HG02798 (cell line): ENCODE measurements around the gene TYW1B.
"Not testable (repeated sequence)": the region's sequence is repeated elsewhere in the genome, so short reads cannot be mapped to it uniquely, and the experiment has no call there.

Experiments used
- ATAC-seq: cut with Tn5 transposase; IDR thresholded peaks from one replicate; pipeline ENCODE4 v1.9.1; 2021; ENCODE audit warnings: mild to moderate bottlenecking; ENCODE audit not compliant: unreplicated experiment, poor library complexity

TYW1B gene

GRCh38 chr7:72817661-72818060, 10.3 kb downstream of the TYW1B start:
- not testable (repeated sequence) for ATAC-seq

GRCh38 chr7:72816370-72817157, 11.4 kb downstream of the TYW1B start:
- ATAC-seq = not testable (repeated sequence)

DNA sequence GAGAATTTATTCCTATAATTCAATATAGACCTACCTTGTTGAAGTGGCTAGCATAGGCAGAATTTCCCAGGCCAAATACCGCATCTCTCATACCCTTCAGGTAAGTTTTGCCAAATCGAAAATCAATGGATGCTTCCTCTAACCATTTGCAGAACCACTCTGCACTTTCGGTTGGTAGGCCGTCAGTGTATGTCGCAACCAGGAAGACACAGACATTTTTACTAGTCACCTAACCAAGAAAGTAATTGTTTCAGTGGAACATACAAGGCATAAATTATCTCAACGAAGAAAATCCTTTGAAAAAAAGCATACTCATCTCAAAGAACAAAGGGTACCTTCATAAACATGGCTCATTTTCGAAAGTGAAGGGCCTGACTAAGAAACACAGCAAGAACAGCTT, 17.6 kb downstream of the TYW1B start:
- ATAC-seq = not testable (repeated sequence)

DNA sequence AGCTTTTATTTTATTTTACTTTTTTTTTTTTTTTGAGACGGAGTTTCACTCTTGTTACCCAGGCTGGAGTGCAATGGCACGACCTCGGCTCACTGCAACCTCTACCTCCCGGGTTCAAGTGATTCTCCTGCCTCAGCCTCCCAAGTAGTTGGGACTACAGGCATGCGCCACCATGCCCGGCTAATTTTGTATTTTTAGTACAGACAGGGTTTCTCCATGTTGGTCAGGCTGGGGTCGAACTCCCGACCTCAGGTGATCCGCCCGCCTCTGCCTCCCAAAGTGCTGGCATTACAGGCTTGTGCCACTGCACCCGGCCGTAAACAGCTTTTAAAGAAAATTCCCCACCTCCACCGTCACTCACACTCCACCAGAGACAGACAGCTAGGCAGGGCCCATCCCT, 19.5 kb downstream of the TYW1B start:
- not testable (repeated sequence) for ATAC-seq

GRCh38 chr7:72806851-72807250, 21.1 kb downstream of the TYW1B start:
- not testable (repeated sequence) for ATAC-seq

- no peak for ATAC-seq
Observed at GRCh38 chr7:72805526-72806494, 22.2 kb downstream of the TYW1B start.

GRCh38 chr7:72803778-72804177, 24.2 kb downstream of the TYW1B start:
- ATAC-seq = not testable (repeated sequence)

GRCh38 chr7:72801564-72801963, 26.4 kb downstream of the TYW1B start:
- ATAC-seq = not testable (repeated sequence)

DNA sequence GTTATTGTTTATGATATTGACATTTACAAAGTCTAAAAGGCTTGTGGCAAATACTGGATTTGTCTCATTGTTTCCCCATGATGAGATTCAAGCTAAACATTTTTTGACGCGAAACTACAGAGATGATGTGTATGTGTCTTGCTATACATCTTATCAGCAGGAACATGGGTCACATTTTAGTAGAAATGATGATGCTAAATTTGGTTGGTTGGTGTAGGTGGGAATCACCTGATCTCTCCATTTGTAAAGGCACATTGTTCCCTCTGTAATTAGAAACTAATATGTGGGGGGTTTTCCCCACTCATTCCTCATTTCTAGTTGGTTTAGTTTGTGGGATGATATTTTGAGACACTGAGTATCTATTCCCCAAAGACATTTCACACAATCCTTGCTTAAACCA, 32.6 kb downstream of the TYW1B start:
- ATAC-seq = not testable (repeated sequence)

DNA sequence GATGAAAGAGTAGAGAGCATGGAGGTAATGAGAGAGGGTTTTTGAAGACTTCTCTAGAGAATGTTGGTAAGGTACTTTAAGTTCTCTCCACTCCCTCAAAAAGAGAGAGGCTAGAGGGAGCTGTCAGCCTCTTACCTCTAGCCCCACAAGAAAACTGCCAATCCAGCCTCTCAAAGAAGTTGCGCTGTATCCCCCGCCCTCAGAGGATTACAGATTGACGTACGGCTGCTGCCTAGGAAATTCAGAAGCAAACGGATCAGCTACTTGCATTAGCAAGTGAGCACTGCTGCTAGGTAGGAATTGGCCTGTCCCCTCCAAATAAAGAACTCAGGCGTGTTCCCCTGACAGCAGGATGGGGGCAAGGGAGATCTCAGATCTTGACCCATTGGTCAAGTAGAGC, 34.2 kb downstream of the TYW1B start:
- ATAC-seq = no peak

GRCh38 chr7:72790698-72791060, 37.3 kb downstream of the TYW1B start:
- not testable (repeated sequence) for ATAC-seq

GRCh38 chr7:72790048-72790697, 37.8 kb downstream of the TYW1B start:
- not testable (repeated sequence) for ATAC-seq

DNA sequence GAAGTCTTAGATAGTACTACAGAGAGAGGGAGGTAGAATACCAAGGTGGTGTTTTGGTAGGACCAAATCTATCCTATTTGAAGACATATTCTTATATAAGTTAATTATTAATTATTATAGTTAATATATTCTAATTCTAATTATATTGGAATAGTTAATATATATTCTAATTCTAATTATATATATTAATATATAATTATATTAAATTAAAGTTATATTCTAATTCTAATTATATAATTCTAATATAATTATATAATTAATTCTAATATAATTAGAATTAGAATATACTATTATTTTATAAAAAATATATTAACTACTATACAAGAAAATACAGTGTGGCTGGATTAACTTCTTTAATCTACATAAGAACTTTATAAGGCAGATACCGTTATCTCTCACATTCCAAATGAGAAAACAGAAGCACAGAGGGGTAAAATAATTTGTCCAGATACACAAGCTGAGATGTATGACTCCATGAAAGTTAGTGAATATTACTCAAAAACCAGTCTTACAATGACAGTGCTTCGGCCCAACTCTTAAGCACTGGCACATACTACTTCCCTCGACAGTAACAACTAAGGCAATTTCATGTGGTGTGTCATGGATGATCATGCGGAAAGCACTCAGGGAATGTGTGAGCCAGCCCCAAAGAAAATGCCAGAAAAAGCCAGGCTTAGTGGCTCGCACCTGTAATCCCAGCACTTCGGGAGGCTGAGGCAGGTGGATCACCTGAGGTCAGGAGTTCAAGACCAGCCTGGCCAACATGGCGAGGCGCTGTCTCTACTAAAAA, 42.6 kb downstream of the TYW1B start:
- ATAC-seq = no peak

GRCh38 chr7:72783601-72784370, 44.2 kb downstream of the TYW1B start:
- not testable (repeated sequence) for ATAC-seq

DNA sequence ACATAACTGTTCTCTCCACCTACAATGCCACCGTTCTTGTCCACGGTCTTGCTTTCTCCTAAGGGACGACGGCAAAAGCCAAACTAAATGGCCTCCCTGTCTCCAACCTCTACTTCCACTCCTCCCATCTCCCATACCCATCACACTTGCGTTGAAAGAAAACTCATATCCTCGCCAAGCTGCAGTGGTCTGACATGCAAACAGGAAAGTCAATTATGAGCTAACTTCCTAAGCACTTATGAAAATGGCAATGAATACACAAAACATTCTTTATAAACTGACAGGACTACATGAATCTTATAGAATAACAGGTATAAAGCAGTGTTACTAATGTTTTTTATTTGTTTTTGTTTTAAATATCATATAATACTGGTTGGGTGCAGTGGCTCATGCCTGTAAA, 46.4 kb downstream of the TYW1B start:
- ATAC-seq = no peak

DNA sequence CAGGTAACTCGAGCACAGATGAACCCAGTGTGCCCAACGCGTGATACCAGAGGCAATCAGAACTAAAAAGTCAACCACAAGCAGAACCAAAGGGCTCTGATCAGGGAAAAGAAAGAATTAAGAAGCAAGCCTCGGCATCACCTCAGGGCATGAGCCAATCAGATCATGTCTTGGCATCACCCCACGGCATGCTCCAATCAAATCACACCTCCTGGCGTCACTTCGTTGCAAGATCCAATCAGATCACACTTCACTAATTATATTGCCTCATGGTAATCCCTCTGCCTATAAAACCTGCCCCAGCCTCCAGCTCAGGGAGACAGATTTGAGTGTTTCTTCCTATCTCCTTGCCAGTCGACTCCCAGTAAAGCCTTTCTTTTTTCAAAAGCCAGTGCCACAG, 46.8 kb downstream of the TYW1B start:
- ATAC-seq = no peak

DNA sequence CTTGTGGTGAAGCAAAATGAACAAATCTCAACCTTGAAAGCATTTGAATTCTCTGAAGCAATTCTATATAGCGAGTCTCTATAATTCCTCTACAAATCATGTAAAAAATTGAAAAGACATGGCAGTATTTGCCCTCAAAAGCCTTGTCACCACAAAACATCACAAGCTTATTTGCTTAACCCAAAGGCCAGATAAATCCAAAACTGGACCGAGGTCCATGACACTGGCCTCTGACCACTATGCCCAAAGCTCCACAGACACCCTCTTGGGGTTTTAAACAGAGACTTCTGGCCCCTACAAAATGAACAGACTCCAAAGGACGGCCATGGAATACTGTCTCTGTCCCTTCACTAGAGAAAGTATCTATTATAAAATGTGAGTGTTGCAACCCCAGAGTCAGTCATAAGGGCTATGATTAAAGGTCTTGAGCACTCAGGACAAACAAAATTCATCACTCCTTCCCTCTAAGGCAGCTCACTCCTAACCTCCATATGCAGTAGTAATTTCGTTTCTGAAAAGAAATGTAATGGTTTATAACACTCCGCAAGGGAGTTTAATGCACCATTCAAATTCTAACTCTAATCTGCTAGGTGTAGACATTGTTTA, 47.6 kb downstream of the TYW1B start:
- not testable (repeated sequence) for ATAC-seq

DNA sequence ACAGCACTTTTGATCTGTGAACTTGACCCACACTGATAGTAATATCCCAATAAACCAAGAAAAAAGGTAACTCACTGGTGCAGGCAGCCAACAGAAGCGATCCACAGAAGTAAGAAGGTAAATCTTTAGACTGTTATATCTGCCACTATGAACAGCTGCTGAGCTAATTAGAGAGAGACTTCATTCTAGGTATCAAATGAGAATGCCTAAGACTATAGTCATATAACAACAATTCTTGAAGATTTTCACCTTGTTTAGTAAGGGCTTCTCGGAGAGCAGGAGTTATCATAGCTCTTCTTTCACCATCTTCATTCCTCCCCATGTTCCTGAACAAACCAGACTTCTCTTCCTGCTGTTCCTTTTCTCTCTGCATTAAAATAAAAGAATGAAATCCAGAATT, 50.8 kb downstream of the TYW1B start:
- ATAC-seq = not testable (repeated sequence)

DNA sequence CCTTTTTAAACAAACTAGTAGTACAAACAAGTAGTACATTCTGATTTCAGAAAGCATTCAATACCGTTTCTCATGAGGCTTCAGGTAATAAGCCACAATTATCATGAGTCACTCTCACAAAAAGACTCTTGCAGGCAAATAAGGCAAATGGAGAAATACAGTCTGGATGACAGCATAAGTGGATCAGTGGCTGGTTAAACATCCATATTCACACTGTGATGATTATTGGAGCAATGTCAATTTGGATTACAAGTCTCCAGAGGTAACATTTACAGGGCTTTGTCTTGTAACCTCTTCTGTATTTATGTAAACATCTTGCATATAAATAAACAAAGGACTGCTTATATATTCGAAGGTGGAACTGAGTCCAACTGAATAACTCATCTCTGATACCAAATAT, 55.4 kb downstream of the TYW1B start:
- ATAC-seq = not testable (repeated sequence)
